Hematopoietic multipotent progenitor cell (in vitro differentiated cells): Measurements from ENCODE around the gene WDR88. TPM values are rescaled to one million over a fixed set of nuclear protein-coding genes. Genes with fewer than 3 reads are reported as not detected.

ENCODE experiments used
- DNase-seq, 3 donors: peaks; one replicate each; pipeline ENCODE4 v3.0.0-alpha.2; 2011 to 2015; ENCODE audit warnings: low read depth in 2 of 3, low spot score in 2 of 3
- total RNA-seq: library from RNA; depleted of rRNA; stranded (reverse); fragments of >200 nt; gene quantifications from one replicate; pipeline ENCODE4 v1.2.3, GENCODE V29; 2012

WDR88 gene
- total RNA-seq = not detected

GRCh38 chr19:33132021-33132420 is at the start of gene WDR88:
WDR88 (plus strand) TSS chr19:33132114; CDS start chr19:33132170, 56 bp downstream.
- no peak for DNase-seq

- DNase-seq = no peak
Observed at GRCh38 chr19:33085570-33086128, 46.3 kb upstream of the WDR88 start.

- no peak for DNase-seq
Observed at GRCh38 chr19:33086955-33087354, 45.0 kb upstream of the WDR88 start.

- DNase-seq = no peak
Observed at GRCh38 chr19:33089010-33089409, 42.9 kb upstream of the WDR88 start.

GRCh38 chr19:33090179-33090578 is 41.7 kb upstream of the WDR88 start:
- no peak for DNase-seq

GRCh38 chr19:33093420-33094210 is 38.3 kb upstream of the WDR88 start:
- DNase-seq = no peak

- no peak for DNase-seq
Observed at GRCh38 chr19:33094436-33095067, 37.4 kb upstream of the WDR88 start.

GRCh38 chr19:33096005-33096404 is 35.9 kb upstream of the WDR88 start:
- DNase-seq = no peak

GRCh38 chr19:33098055-33098534 is 33.8 kb upstream of the WDR88 start:
- no peak for DNase-seq

GRCh38 chr19:33100894-33101644 is 30.8 kb upstream of the WDR88 start:
- no peak for DNase-seq

- DNase-seq = no peak
Observed at GRCh38 chr19:33102893-33103292, 29.0 kb upstream of the WDR88 start.

- DNase-seq = no peak
Observed at GRCh38 chr19:33108161-33108560, 23.8 kb upstream of the WDR88 start.

- no peak for DNase-seq
Observed at GRCh38 chr19:33110137-33110910, 21.6 kb upstream of the WDR88 start.

- no peak for DNase-seq
Observed at GRCh38 chr19:33111587-33111986, 20.3 kb upstream of the WDR88 start.

GRCh38 chr19:33114312-33114711 is 17.6 kb upstream of the WDR88 start:
- DNase-seq = no peak

GRCh38 chr19:33117501-33117900 is 14.4 kb upstream of the WDR88 start:
- no peak for DNase-seq

GRCh38 chr19:33118643-33119042 is 13.3 kb upstream of the WDR88 start:
- no peak for DNase-seq

GRCh38 chr19:33124207-33125098 is 7.5 kb upstream of the WDR88 start:
- DNase-seq = peak in 1 of 3 donors; percentile 66

GRCh38 chr19:33125929-33126388 is 6.0 kb upstream of the WDR88 start:
- peak; percentile 43 to 76 (median 54) for DNase-seq
